HG03439 (cell line): ENCODE measurements around the gene EIF4G3.
"Not testable (repeated sequence)": the region's sequence is repeated elsewhere in the genome, so short reads cannot be mapped to it uniquely, and the experiment has no call there.

Experiments
- ATAC-seq: cut with Tn5 transposase; IDR thresholded peaks from one replicate; pipeline ENCODE4 v1.9.1; 2021; ENCODE audit warnings: mild to moderate bottlenecking, moderate library complexity; ENCODE audit not compliant: unreplicated experiment

Gene EIF4G3

GRCh38 chr1:21034725-21035628 lies 141.7 kb downstream of the EIF4G3 start:
- ATAC-seq: no peak

GRCh38 chr1:21032741-21033140 lies 144.0 kb downstream of the EIF4G3 start:
- no peak for ATAC-seq

GRCh38 chr1:21030181-21030580 lies 146.5 kb downstream of the EIF4G3 start:
- no peak for ATAC-seq

- ATAC-seq: no peak
Observed at GRCh38 chr1:21028520-21029145, 148.1 kb downstream of the EIF4G3 start.

GRCh38 chr1:21027805-21028204 lies 148.9 kb downstream of the EIF4G3 start:
- no peak for ATAC-seq

GRCh38 chr1:21024918-21025317 lies 151.8 kb downstream of the EIF4G3 start:
- no peak for ATAC-seq

GRCh38 chr1:21024136-21024896 lies 152.4 kb downstream of the EIF4G3 start:
- ATAC-seq: not testable (repeated sequence)

- peak; percentile 86 for ATAC-seq
Observed at GRCh38 chr1:21022279-21023040, 154.2 kb downstream of the EIF4G3 start.

- no peak for ATAC-seq
Observed at GRCh38 chr1:21021311-21021710, 155.4 kb downstream of the EIF4G3 start.

- ATAC-seq: no peak
Observed at GRCh38 chr1:21020151-21020550, 156.5 kb downstream of the EIF4G3 start.

- no peak for ATAC-seq
Observed at GRCh38 chr1:21018673-21019072, 158.0 kb downstream of the EIF4G3 start.

GRCh38 chr1:21013510-21013909 lies 163.2 kb downstream of the EIF4G3 start:
- no peak for ATAC-seq

GRCh38 chr1:21012937-21013336 lies 163.8 kb downstream of the EIF4G3 start:
- ATAC-seq: no peak

- no peak for ATAC-seq
Observed at GRCh38 chr1:21007876-21008275, 168.8 kb downstream of the EIF4G3 start.

GRCh38 chr1:21005466-21006239 lies 171.0 kb downstream of the EIF4G3 start:
- ATAC-seq: no peak

GRCh38 chr1:21003281-21004045 lies 173.2 kb downstream of the EIF4G3 start:
- ATAC-seq: no peak

GRCh38 chr1:21001042-21001441 lies 175.7 kb downstream of the EIF4G3 start:
- no peak for ATAC-seq

- ATAC-seq: no peak
Observed at GRCh38 chr1:21000245-21000594, 176.5 kb downstream of the EIF4G3 start.

- ATAC-seq: no peak
Observed at GRCh38 chr1:20999525-21000244, 177.0 kb downstream of the EIF4G3 start.
